Parathyroid adenoma (tissue), 2 donors: ENCODE data around the gene GATB.

ENCODE experiments used
- H2AFZ ChIP-seq: fragments of 300-600 bp; sonication (generic); one replicate; pipeline ENCODE4 v1.7.0; 2017; ENCODE audit warnings: antibody characterized with exemption, mild to moderate bottlenecking
- H3K27ac ChIP-seq: fragments of 300-600 bp; sonication (generic); one replicate; pipeline ENCODE4 v1.7.0; 2017
- H3K27me3 ChIP-seq: fragments of 300-600 bp; sonication (generic); one replicate; pipeline ENCODE4 v1.7.0; 2017; ENCODE audit warnings: low read length; ENCODE audit not compliant: control insufficient read depth, insufficient read depth
- H3K36me3 ChIP-seq: fragments of 300-600 bp; sonication (generic); one replicate; pipeline ENCODE4 v1.7.0; 2017; ENCODE audit warnings: low read length; ENCODE audit not compliant: control insufficient read depth, insufficient read depth
- H3K4me1 ChIP-seq: fragments of 300-600 bp; sonication (generic); one replicate; pipeline ENCODE4 v1.7.0; 2017; ENCODE audit warnings: control low read depth
- H3K4me2 ChIP-seq: fragments of 300-600 bp; sonication (generic); one replicate; pipeline ENCODE4 v1.7.0; 2017; ENCODE audit warnings: low read length
- H3K4me3 ChIP-seq: fragments of 300-600 bp; sonication (generic); one replicate; pipeline ENCODE4 v1.7.0; 2017; ENCODE audit warnings: low read depth, low read length
- H3K79me2 ChIP-seq: fragments of 300-600 bp; sonication (generic); one replicate; pipeline ENCODE4 v1.7.0; 2017; ENCODE audit warnings: control low read depth
- H3K9ac ChIP-seq: fragments of 300-600 bp; sonication (generic); one replicate; pipeline ENCODE4 v1.7.0; 2017; ENCODE audit warnings: mild to moderate bottlenecking
- H3K9me3 ChIP-seq: fragments of 300-600 bp; sonication (generic); one replicate; pipeline ENCODE4 v1.7.0; 2017; ENCODE audit warnings: low read length; ENCODE audit not compliant: control insufficient read depth
- CTCF ChIP-seq: fragments of 300-600 bp; sonication (generic); IDR thresholded peaks from one replicate; pipeline ENCODE4 v1.7.0; 2017; ENCODE audit warnings: antibody characterized with exemption, mild to moderate bottlenecking
- donor health status: primary hyperparathyroidism.

GATB gene

GRCh38 chr4:151797853-151798252 lies 37.0 kb upstream of the GATB start:
- no peaks in the 10 kb centered on the region for H3K4me1 ChIP-seq
- no peak overlapping the region for H3K9ac ChIP-seq
- no peaks in the 10 kb centered on the region for H3K9me3 ChIP-seq
- no peak for TF ChIP-seq CTCF
- H3K27me3 ChIP-seq: no peaks in the 10 kb centered on the region
- no peaks in the 10 kb centered on the region for H3K79me2 ChIP-seq
- no peak overlapping the region for H3K4me3 ChIP-seq
- no peak overlapping the region for H3K4me2 ChIP-seq
- no peak overlapping the region for H2AFZ ChIP-seq
- H3K27ac ChIP-seq: no peak overlapping the region
- no peaks in the 10 kb centered on the region for H3K36me3 ChIP-seq

- Histone ChIP-seq H2AFZ (no peak overlapping the region), H3K36me3 (no peaks in the 10 kb centered on the region), H3K4me3 (no peak overlapping the region), H3K9me3 (no peaks in the 10 kb centered on the region), H3K4me2 (no peak overlapping the region), H3K4me1 (no peaks in the 10 kb centered on the region), H3K27ac (no peak overlapping the region), H3K9ac (no peak overlapping the region), H3K79me2 (no peaks in the 10 kb centered on the region), H3K27me3 (no peaks in the 10 kb centered on the region)
- no peak for TF ChIP-seq CTCF
Measured at GRCh38 chr4:151797131-151797530, 36.3 kb upstream of the GATB start.

GRCh38 chr4:151796106-151796505 lies 35.3 kb upstream of the GATB start:
- H3K79me2 ChIP-seq: no peaks in the 10 kb centered on the region
- H3K27ac ChIP-seq: no peak overlapping the region
- no peaks in the 10 kb centered on the region for H3K4me1 ChIP-seq
- H2AFZ ChIP-seq: no peak overlapping the region
- no peak overlapping the region for H3K9ac ChIP-seq
- no peaks in the 10 kb centered on the region for H3K9me3 ChIP-seq
- no peak overlapping the region for H3K4me3 ChIP-seq
- H3K27me3 ChIP-seq: no peaks in the 10 kb centered on the region
- H3K36me3 ChIP-seq: no peaks in the 10 kb centered on the region
- no peak overlapping the region for H3K4me2 ChIP-seq
- TF ChIP-seq CTCF: no peak

- Histone ChIP-seq H3K4me2 (no peak overlapping the region), H3K4me3 (no peak overlapping the region), H3K27ac (no peak overlapping the region), H3K9ac (no peak overlapping the region), H3K9me3 (no peaks in the 10 kb centered on the region), H3K79me2 (no peaks in the 10 kb centered on the region), H3K4me1 (no peaks in the 10 kb centered on the region), H3K27me3 (no peaks in the 10 kb centered on the region), H2AFZ (peak overlapping the region; percentile 50), H3K36me3 (no peaks in the 10 kb centered on the region)
- no peak for TF ChIP-seq CTCF
Measured at GRCh38 chr4:151792995-151793394, 32.2 kb upstream of the GATB start.

- no peak overlapping the region for H3K27ac ChIP-seq
- H3K27me3 ChIP-seq: no peaks in the 10 kb centered on the region
- TF ChIP-seq CTCF: no peak
- H3K4me1 ChIP-seq: no peaks in the 10 kb centered on the region
- H3K9me3 ChIP-seq: no peaks in the 10 kb centered on the region
- H3K9ac ChIP-seq: no peak overlapping the region
- H3K79me2 ChIP-seq: no peaks in the 10 kb centered on the region
- no peak overlapping the region for H3K4me2 ChIP-seq
- no peak overlapping the region for H3K4me3 ChIP-seq
- peak overlapping the region; percentile 50 for H2AFZ ChIP-seq
- H3K36me3 ChIP-seq: no peaks in the 10 kb centered on the region
Measured at GRCh38 chr4:151792530-151792929, 31.7 kb upstream of the GATB start.
